Activated CD4-positive, alpha-beta T cell treated with anti-CD3 and anti-CD28 coated beads, Interleukin-2, amount 50 U/mL, for 1 hour (primary cell): ENCODE results near the gene HSDL2.
"Not testable (repeated sequence)": the region's sequence is repeated elsewhere in the genome, so short reads cannot be mapped to it uniquely, and the experiment has no call there.

Source experiments
- DNase-seq: peaks from one replicate; pipeline ENCODE4 v3.0.0-alpha.2; 2020

The HSDL2 gene

DNA sequence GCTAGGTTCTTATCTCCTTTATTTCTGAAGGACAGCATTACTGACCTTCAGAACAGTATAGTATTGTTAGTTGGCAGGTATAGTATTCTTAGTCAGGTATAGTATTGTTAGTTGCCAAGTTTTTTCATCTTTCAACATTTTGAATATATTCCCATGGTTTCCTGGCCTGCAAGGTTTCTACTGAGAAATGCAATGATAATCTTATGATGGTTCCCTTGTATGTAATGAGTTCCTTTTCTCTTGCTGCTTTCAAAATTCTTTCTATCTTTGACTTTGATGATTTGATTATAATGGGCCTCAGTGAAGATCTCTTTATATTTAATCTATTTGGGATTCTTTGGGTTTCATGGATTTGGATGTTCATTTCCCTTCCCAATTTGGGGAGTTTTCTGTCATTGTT, 12.4 kb upstream of the HSDL2 start:
- DNase-seq: no peak

DNA sequence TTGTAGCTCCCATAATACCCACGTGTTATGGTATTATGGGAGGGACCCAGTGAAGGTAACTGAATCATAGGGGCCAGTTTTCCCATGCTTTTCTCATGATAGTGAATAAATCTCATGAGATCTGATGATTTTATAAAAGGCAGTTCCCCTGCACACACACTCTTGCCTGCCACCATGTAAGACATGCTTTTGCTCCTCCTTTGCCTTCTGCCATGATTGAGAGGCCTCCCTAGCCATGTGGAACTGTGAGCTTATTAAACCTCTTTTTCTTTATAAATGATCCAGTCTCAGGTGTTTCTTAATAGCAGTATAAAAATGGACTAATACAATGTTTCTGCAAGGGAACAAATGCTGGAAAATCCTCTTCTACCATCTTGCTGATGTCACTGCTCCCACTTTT, 10.1 kb upstream of the HSDL2 start:
- no peak for DNase-seq

DNA sequence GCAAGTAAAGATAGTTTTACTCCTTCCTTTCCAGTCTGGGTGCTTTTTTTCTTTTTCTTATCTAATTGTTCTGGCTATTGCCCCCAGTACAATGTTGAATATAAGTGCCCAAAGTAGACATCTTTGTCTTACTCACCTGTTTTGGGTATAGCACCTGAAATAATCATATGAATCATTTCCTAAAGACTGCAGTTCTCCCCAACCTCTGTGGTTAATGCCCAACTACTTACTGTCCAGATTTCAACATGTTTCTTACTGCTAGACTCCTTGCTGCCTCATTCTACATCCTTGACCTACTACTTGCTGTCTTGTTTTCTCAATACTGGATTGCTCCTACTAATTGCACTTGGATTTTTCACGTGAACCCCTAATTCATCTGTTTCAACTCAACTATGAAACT, 8.8 kb upstream of the HSDL2 start:
- no peak for DNase-seq

DNA sequence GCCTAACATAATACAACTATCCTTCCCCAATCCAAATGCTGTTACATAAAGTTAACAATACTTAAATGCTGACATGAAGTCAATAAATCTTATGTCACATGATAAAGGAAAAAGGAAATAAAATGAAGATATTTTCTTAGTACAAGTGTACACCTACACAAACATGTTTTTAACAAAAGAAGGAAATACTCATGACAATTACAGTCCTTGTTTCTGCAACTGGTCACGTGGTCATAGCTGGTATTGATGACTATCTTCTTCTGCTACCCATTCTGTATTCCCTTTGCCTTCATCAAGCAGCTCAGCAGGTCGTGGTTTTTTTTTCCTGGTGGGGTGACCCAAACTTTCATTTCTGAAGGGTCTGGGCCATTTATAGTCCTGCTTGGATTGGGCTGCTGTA, 6.2 kb upstream of the HSDL2 start:
- DNase-seq: not testable (repeated sequence)

DNA sequence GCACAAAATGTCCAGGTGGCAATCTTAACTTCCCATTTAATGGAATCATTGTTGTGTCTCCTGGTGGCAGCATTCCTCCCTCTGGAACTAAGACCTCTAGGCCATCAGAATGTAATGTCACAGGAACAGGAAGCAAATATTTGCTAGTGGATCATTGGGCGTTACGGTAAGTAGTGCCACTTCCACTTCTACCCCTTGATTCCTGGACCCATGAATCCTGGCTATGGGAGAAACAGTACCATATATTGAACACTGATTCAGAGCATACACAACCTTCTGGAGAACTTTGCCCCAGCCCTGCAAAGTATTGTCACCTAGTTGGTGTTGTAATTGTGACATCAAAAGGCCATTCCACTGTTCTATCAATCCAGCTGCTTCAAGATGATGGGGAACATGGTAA, 5.7 kb upstream of the HSDL2 start:
- DNase-seq: not testable (repeated sequence)

DNA sequence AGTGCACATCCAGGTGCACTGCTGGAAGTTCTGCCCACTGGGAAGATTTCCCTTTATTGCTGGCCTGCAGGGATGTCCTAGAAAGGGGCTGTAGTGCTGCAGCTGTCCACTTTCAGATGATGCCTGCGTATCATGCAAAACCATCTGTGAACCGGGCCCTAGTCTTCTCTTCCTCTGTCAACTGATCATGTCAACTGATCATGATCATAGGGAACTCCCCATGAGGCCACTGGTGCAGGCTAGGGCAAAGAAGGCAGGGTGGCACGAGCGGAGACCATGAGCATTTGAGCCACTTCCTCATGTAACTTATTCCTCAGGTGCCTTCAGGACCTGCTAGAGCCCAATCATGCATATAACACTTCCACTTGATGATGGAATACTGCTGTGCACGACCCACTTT, 4.5 kb upstream of the HSDL2 start:
- DNase-seq: no peak

DNA sequence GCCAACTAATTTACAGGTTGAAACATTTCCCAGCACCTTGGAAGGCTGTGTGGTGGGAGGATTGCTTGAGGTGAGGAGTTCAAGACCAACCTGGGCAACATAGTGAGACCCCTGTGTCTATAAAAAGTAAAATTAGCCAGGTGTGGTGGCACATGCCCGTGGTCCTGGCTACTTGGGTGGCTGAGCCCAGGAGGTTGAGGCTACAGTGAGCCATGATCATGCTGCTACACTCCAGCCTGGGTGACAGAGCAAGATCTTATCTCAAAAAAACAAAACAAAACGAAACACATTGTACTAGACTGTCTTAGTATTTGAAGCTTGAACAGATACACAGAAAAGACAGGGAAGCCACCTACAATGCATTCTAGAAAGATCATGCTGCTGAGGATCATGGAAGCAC, 2.8 kb upstream of the HSDL2 start:
- DNase-seq: no peak

DNA sequence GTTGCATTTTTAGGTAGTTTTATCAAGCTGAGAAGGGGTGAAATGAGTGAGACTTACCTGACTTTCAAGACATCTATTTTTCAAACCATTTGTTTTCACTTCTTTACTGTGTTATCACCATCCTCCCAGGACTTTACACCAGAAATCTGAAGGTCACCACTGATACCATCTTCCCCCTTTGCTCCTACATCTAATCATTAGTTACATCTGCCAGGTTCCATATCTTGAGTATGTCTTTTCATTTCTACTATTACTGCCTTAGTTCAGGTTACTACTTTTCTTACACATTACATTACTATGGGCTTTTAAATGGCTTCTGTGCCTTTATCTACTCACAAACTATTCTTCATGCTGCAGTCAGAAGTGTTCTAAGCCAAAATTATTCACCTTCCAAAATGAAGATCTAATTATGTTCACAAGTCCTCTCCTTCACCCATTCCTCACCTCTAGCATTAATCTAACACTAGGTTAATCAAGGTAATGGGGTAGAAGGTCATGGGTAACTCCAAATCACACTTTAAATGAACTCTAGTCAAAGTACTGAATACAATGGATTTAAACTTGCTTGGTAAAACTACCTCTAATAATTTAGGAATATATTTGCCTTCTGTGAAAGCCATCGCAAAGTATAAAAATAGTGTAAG, 2.1 kb upstream of the HSDL2 start:
- no peak for DNase-seq

DNA sequence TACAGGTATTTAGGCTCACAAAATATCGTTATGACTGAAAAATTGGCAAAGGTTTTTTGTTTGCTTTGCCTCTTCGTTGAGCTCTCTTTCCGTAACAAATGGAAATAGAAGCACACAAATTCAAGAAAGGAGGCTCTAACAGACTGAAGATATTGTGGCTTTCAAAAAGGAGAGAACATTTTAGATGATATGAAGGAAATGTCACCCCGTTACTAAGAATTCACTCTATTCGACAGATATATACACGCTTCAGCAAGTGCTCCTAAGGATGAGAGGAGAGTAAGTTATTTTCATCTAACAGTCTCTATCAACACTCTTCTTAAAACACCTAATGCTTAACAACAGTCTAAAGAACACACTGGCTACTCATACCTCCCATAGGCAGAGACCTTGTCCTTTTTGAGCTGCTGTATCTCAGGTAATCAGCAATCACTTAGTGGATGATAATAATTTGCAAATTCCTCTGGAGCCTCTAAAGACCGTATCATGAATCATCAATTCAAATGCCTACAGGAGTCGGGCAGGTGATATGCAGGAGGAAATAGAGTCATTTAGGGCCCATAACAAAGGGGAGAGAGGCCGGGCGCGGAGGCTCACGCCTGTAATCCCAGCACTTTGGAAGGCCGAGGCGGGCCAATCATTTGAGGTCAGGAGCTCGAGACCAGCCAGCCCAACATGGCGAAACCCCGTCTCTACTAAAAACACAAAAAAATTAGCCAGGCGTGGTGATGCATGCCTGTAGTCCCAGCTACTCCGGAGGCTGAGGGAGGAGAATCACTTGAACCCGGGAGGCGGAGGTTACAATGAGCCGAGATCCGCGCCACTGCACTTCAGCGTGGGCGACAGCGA, 1.4 kb upstream of the HSDL2 start:
- DNase-seq: no peak

DNA sequence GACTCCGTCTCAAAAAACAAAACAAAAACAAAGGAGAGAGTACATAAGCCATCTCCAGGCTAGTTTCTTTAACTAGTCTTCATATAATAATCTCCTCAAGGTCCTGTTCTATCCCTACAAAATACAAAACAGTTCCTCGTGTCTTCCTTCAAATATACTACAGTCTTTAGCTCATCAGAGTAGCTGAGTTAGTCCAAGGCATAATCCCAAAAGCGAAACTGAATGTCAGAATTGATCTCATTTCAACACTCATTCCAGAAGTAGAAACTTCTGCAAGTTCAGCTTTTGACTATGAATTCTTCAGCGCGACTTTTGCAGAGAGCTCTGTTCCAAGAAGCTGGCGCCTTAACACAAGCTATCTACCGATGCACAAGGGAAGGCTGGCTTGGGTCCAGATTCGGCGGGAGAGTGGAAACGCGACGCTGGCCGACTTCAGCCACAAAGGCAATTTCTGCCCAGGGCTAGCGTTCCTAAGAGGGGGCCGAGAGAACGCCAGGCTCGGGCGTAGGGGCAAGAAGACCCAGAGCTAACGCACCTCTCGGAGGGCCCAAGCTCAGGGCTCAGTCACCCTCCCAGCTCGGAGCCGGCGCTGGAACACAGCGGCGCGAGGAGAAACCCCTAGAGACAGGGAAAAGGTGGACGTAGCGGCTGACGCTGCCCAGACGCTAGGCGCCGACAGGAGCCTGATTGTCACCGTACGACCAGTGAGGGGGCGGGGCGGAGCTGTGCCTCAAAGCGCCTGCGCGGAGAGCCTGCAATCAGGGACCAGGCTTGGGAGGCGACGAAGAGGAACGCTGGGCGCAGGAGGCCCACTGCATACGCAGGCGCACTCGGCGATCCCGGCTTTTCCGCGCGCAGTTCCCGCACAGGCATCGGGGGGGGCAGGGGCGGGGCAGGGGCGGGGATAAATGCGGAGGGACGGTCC, 469 bp upstream of the HSDL2 start:
- DNase-seq: peak; percentile 99

DNA sequence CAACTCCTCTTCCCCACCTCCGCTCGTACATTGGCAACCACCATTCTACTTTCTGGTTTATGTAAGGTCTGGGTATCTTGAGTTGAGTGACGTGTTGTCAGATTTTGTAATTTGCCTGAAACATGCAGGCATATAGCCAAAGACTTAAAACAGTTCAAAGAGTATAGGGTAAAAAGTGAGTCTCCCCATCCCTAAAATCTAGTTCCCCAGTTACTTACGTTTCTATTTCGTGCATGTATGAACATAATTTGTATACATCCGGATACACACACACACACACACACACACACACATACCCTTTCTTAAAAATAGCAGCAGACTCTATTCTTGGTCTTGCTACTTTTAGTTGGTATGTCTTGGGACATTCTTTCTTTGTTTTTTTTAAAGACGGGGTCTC, 915 bp downstream of the HSDL2 start:
- DNase-seq: no peak

DNA sequence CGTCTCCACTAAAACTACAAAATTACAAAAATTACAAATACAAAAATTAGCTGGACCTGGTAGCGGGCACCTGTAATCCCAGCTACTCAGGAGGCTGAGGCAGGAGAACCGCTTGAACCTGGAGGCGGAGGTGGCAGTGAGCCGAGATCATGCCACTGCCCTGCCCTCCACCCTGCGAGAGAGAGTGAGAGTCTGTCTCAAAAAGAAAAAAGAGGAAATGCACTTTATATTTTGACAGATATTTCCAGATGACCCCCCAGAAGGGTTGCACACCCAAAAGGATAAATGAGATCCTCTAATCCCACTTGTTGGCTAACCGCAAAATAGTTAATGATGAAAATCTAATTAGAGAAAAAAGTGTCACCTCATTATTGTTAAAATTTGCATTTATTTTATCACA, 2.2 kb downstream of the HSDL2 start:
- no peak for DNase-seq

DNA sequence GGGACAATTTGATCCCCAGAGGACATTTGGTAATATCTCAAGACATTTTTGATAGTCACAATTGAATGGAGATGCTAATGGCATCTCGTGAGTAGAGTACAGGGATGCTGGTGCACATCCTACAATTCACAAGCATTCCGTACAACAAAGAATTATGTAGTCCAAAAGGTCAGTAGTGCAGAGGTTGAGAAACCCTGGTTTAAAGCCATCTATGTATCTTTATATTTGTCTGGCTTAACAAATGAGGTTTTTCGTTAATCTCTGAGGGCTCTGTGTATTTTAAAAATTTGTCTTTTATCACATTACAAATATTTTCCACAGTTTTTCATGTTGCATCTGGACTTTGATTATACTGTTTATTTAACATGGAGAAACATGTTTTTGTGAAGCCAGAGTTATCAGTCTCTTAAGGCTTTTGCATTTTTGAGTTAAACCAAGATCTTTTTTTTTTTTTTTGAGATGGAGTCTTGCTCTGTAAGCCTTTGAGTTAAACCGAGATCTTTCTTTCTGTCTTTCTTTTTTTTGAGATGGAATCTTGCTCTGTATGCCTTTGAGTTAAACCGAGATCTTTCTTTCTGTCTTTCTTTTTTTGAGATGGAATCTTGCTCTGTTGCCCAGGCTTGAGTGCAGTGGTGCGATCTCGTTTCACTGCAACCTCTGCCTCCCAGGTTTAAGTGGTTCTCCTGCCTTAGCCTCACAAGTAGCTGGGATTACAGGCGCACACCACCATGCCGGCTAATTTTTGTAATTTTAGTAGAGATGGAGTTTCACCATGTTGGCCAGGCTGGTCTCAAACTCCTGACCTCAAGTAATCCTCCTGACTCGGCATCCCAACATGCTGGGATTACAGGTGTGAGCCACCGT, 2.8 kb downstream of the HSDL2 start:
- no peak for DNase-seq

DNA sequence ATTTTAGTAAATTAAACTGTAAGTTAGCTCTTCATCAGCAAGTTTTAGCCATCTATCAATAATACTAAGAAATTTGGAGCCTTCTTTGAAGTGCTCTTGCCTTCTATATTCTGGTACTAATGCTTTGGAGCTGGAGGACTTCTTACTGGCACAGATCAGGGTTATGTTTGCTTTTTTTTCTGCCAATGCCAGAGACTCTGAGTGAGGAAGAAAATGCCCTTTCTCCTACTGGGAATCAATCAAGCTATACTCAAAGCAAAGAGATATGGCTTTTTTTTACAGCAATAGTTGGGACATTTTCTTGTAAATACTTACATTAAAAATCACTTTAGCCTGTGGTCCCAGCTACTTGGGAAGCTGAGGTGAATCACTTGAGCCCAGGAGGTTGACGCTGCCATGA, 4.3 kb downstream of the HSDL2 start:
- DNase-seq: no peak

DNA sequence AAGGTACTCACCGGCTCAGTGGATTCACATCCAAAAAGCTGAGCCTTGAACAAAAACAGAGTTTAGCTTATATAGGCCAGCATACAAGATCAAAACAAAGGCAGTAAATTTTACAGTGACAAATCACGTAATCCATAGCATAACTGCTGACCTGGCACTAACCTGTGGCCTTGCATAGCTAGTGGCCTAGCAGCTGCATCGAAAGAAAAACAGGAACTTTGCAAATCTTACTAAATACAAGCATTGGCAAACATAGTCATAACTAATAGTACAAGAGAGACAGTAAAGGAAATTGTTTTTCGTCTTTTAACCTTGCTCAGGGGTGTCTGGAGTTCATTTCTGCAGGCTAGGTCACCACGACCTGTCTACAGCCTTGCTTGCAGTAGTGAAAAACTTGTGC, 4.8 kb downstream of the HSDL2 start:
- no peak for DNase-seq

DNA sequence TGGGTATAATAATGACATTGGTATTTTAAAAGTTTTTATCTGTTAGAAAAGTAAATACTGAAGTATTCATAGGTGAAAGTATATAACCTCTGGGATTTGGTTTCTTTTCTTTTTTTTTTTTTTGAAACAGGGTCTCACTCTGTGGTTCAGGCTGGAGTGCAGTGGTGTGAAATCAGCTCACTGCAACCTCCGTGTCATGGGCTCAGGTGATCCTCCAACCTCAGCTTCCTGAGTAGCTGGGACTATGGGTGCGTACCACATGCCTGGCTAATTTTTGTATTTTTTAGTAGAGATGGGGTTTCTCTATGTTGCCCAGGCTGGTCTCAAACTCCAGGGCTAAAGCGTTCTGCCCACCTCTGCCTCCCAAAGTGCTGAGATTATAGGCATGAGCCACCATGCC, 7.2 kb downstream of the HSDL2 start:
- no peak for DNase-seq

DNA sequence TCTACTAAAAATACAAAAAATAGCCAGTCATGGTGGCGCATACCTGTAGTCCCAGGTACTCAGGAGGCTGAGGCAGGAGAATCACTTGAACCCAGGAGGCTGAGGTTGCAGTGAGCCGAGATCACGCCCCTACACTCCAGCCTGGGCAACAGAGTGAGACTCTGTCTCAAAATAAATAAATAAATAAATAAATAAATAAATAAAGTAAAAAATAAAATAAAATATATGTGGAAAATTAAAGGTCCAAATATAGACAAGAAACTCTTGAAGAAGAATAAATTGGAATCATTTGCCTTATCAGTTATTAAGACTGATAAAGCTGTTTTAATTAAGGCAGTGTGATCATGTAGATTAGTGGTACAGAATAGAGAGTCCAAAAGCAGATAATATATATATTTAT, 10.0 kb downstream of the HSDL2 start:
- not testable (repeated sequence) for DNase-seq

DNA sequence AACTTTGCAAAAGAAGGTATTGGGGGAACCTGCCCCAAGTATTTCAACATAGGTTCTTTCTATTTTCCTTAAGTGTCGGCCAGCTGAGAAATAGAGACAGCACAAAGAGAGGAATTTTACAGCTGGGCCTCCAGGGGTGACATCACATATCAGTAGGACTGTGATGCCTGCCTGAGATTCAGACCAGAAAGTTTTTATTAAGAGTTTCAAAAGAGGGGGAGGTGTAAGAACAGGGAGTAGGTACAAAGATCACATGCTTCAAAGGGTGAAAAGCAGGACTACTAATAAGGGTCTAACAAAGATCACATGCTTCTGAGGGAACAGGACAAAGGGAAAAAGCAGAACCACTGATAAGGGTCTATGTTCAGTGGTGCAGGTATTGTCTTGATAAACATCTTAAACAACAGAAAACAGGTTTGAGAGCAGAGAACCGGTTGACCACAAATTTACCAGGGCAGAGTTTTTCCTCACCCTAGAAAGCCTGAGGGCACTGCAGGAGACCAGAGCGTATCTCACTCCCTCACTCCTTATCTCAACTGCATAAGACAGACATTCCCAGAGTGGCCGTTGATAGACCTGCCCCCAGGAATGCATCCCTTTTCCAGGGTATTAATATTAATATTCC, 12.1 kb downstream of the HSDL2 start:
- not testable (repeated sequence) for DNase-seq

DNA sequence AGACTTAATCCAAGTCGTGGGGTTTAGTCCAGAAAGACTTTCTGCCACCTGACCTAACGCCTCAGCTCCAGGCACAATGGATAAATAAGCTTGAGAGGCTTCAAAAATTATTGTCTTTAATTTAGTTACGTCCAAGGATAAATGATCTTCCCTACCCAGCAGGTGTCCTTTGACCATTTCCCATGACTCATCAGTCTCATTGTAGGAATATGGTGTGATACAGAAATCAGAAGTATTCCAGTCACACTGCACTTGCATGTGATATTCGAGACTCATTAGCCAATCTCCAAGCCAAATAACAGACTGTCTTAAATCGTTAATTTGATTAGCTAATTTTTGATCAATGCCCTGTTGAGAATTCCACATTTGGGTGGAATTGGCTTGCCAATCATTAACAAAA, 13.2 kb downstream of the HSDL2 start:
- not testable (repeated sequence) for DNase-seq

DNA sequence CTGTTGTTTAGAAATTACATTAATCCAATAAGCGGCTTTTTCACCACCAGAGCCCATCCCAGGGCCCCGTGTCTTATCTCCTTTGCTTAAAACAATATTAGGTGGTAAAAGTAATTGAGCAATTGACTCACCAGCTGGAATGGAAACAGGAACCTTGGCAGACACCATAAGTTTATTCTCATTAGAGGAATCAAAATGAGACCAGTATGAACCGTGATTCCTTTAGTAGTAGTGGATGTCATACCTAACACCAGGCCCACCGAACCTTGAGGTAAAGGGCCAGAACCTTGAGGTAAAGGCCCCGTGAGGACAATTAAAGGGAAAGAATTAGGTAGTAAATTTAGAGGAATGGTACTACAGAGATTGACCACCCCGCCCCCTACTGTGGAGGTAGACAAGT, 16.5 kb downstream of the HSDL2 start:
- DNase-seq: no peak

DNA sequence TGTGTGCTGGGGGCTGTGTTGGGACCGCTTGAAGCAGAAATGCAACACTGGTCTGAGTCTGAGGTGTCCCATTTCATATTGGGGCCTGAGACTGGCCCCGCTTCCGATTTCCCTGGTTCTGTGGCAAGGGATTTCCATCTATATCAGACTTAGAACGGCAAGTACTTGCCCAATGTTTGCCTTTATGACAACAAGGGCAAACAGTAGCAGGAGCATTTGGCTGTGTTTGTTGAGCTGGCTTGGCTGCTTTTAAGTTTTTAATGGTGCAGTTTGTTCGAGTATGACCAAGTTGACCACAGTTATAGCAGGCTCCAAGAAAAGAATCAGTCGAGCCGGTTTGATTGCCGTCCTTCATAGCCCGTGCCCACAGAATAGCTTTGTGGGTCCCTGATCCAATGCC, 17.0 kb downstream of the HSDL2 start:
- DNase-seq: no peak

DNA sequence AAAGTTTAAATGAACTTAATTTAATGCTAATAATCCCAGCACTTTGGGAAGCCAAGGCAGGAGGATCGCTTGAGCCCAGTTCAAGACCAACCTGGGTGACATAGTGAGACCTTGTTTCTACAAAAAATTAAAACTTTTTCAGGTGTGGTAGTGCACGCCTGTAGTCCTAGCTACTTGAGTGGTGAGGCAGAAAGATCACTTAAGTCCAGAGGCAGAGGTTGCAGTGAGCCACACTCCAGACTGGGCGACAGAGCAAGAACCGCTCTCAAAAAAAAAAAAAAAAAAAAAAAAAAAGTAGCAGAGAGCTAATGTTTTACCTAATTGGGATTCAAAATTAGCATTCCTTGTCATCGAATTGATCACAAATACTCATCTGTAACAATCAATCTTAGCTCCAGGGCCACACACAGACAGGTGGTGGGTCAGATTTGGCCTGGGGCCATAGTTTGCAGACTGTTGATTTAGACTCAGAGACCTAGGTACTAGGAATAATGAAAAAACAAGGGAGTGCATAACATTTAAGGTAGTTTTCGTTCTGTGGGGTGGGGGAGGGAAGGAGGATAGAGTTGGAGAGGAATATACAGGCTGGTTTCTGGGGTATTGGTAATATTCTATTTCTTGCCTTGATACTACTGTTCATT, 21.4 kb downstream of the HSDL2 start:
- no peak for DNase-seq
